Measurements from ENCODE around the gene ATG7. TPM values are rescaled to one million over a fixed set of nuclear protein-coding genes. Genes with fewer than 3 reads are reported as not detected.

Gene ATG7
- total and polyA plus RNA-seq, 4 donors = 7.4 to 53.8 (median 15.6) TPM

- 12% methylated on average over 1 of the region's 1 CpG for WGBS
- Histone ChIP-seq H3K4me1 (ENCODE audit: control insufficient read depth in 4 of 4, insufficient read depth in 4 of 4, low read length in 3 of 4) (no peaks in the 10 kb centered on the region), H3K36me3 (ENCODE audit: control insufficient read depth in 4 of 4, insufficient read depth in 3 of 4, low read depth in 1 of 4, low read length in 3 of 4) (no peaks in the 10 kb centered on the region), H3K27me3 (ENCODE audit: control insufficient read depth in 4 of 4, insufficient read depth in 4 of 4, low read length in 3 of 4) (no peaks in the 10 kb centered on the region), H3K9me3 (ENCODE audit: control insufficient read depth in 4 of 4, low read length in 3 of 4) (no peaks in the 10 kb centered on the region), H3K9ac (ENCODE audit: low read depth in 1 of 2, low read length in 2 of 2) (no peak overlapping the region), H3K27ac (ENCODE audit: low read depth in 1 of 2, low read length in 2 of 2) (no peak overlapping the region), H3K4me3 (ENCODE audit: low read depth in 1 of 3, low read length in 3 of 3) (no peak overlapping the region)
- DNase-seq (ENCODE audit: low spot score) = no peak
- TF ChIP-seq FOXA1 (IDR thresholded peaks at IDR 0.05) (no peak), TAF1 (conservative IDR thresholded peaks at IDR 0.05) (no peak), ZBTB33 (IDR thresholded peaks at IDR 0.05) (no peak), JUND (IDR thresholded peaks at IDR 0.05) (no peak), SP1 (IDR thresholded peaks at IDR 0.05) (peak; percentile 39), FOXA2 (IDR thresholded peaks at IDR 0.05) (no peak), HNF4A (conservative IDR thresholded peaks at IDR 0.05) (no peak), RXRA (IDR thresholded peaks at IDR 0.05) (no peak), RAD21 (IDR thresholded peaks at IDR 0.05) (peak; percentile 4 to 27), YY1 (IDR thresholded peaks at IDR 0.05) (peak; percentile 83), GABPA (IDR thresholded peaks at IDR 0.05 in 1 of 2, conservative IDR thresholded peaks at IDR 0.05 in 1 of 2) (no peak), MAX (IDR thresholded peaks at IDR 0.05) (no peak)
- TF ChIP-seq, protein P1, sequence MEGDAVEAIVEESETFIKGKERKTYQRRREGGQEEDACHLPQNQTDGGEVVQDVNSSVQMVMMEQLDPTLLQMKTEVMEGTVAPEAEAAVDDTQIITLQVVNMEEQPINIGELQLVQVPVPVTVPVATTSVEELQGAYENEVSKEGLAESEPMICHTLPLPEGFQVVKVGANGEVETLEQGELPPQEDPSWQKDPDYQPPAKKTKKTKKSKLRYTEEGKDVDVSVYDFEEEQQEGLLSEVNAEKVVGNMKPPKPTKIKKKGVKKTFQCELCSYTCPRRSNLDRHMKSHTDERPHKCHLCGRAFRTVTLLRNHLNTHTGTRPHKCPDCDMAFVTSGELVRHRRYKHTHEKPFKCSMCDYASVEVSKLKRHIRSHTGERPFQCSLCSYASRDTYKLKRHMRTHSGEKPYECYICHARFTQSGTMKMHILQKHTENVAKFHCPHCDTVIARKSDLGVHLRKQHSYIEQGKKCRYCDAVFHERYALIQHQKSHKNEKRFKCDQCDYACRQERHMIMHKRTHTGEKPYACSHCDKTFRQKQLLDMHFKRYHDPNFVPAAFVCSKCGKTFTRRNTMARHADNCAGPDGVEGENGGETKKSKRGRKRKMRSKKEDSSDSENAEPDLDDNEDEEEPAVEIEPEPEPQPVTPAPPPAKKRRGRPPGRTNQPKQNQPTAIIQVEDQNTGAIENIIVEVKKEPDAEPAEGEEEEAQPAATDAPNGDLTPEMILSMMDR (IDR thresholded peaks at IDR 0.05; ENCODE audit: low read depth, low read length, missing input control) = no peak
- TF ChIP-seq, protein P2, sequence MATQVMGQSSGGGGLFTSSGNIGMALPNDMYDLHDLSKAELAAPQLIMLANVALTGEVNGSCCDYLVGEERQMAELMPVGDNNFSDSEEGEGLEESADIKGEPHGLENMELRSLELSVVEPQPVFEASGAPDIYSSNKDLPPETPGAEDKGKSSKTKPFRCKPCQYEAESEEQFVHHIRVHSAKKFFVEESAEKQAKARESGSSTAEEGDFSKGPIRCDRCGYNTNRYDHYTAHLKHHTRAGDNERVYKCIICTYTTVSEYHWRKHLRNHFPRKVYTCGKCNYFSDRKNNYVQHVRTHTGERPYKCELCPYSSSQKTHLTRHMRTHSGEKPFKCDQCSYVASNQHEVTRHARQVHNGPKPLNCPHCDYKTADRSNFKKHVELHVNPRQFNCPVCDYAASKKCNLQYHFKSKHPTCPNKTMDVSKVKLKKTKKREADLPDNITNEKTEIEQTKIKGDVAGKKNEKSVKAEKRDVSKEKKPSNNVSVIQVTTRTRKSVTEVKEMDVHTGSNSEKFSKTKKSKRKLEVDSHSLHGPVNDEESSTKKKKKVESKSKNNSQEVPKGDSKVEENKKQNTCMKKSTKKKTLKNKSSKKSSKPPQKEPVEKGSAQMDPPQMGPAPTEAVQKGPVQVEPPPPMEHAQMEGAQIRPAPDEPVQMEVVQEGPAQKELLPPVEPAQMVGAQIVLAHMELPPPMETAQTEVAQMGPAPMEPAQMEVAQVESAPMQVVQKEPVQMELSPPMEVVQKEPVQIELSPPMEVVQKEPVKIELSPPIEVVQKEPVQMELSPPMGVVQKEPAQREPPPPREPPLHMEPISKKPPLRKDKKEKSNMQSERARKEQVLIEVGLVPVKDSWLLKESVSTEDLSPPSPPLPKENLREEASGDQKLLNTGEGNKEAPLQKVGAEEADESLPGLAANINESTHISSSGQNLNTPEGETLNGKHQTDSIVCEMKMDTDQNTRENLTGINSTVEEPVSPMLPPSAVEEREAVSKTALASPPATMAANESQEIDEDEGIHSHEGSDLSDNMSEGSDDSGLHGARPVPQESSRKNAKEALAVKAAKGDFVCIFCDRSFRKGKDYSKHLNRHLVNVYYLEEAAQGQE (IDR thresholded peaks at IDR 0.05) = no peak
Measured at GRCh38 chr3:11498646-11499045, 226.4 kb downstream of the ATG7 start.

GRCh38 chr3:11499144-11499543 lies 226.9 kb downstream of the ATG7 start:
- H3K27ac ChIP-seq (ENCODE audit: low read depth in 1 of 2, low read length in 2 of 2) = no peak overlapping the region
- no peaks in the 10 kb centered on the region for H3K4me1 ChIP-seq (ENCODE audit: control insufficient read depth in 4 of 4, insufficient read depth in 4 of 4, low read length in 3 of 4)
- TF ChIP-seq NR2F2 (IDR thresholded peaks at IDR 0.05) (no peak), RXRA (IDR thresholded peaks at IDR 0.05) (no peak), HNF4G (IDR thresholded peaks at IDR 0.05) (no peak), EGR1 (IDR thresholded peaks at IDR 0.05; ENCODE audit: low read depth in 2 of 2) (no peak), SP1 (IDR thresholded peaks at IDR 0.05) (no peak), ZBTB33 (IDR thresholded peaks at IDR 0.05) (no peak), ATF3 (IDR thresholded peaks at IDR 0.05) (no peak), FOXA2 (IDR thresholded peaks at IDR 0.05) (no peak), GABPA (IDR thresholded peaks at IDR 0.05 in 1 of 2, conservative IDR thresholded peaks at IDR 0.05 in 1 of 2) (no peak), MAX (IDR thresholded peaks at IDR 0.05) (no peak), JUND (IDR thresholded peaks at IDR 0.05) (no peak), FOXA1 (IDR thresholded peaks at IDR 0.05) (no peak), RAD21 (IDR thresholded peaks at IDR 0.05) (no peak)
- TF ChIP-seq, protein P1 (IDR thresholded peaks at IDR 0.05; ENCODE audit: low read depth, low read length, missing input control) = no peak

More at GRCh38 chr3:11499144-11499543, 226.9 kb downstream of the ATG7 start:
- Histone ChIP-seq H3K9me3 (ENCODE audit: control insufficient read depth in 4 of 4, low read length in 3 of 4) (no peaks in the 10 kb centered on the region), H3K27me3 (ENCODE audit: control insufficient read depth in 4 of 4, insufficient read depth in 4 of 4, low read length in 3 of 4) (no peaks in the 10 kb centered on the region), H3K4me3 (ENCODE audit: low read depth in 1 of 3, low read length in 3 of 3) (no peak overlapping the region), H3K36me3 (ENCODE audit: control insufficient read depth in 4 of 4, insufficient read depth in 3 of 4, low read depth in 1 of 4, low read length in 3 of 4) (no peaks in the 10 kb centered on the region), H3K9ac (ENCODE audit: low read depth in 1 of 2, low read length in 2 of 2) (no peak overlapping the region)
- no peak for DNase-seq (ENCODE audit: low spot score)
- WGBS = 95% methylated on average over 6 of the region's 6 CpGs
